ENCODE measurements around the gene OAF.
A peak's percentile ranks its signal among the peaks of the same experiment; 100 is the strongest.

Gene OAF

DNA sequence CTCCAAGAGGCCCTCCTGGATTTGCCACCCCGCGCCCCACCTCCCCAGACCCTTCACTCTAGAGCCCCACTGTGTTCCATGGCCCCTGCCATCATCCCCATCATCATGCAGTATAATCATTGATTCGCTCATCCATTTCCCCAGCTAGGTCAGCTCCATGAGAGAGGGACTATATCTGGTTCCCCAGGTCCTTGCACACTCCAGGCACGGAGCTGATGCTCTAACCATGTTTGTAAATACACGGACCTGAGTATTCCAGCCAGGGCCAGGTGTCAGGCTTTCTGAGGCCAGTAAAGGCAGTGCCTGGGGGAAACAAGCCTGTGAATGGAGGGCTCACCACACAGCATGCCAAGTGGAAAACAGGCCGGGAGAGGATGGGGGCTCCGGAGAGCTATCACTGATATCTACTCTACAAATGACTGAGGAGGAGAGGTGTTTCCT lies 27.1 kb upstream of the OAF start:
- no peak for DNase-seq (ENCODE audit: low read depth)

DNA sequence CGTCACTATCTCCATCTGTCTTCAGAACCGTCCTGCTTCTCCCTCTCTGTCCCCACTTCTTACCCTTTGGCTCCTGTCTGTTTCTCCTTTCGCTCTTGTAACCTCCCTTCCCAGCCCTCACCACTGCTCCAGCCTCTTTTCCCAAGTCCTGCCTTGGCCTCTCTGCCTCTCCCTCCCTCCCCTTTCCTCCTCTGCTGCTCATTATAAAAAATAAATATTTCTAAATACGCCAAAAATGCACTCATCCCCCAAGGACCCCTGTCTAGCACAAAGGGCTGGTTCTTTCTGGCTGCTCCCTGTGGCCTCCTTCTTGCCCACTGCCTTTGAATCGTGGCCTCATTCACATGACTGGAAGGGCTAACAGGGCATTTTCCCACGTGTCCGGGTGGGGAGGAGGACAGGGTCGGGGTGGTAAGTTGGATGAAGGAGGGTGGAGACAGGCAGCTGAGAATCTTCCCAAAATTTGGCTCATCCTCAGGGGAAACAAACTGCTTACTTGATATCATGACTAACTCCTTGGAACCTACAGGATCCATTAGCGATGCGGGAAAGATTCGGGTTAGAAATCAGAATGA lies 26.4 kb upstream of the OAF start:
- no peak for DNase-seq (ENCODE audit: low read depth)

DNA sequence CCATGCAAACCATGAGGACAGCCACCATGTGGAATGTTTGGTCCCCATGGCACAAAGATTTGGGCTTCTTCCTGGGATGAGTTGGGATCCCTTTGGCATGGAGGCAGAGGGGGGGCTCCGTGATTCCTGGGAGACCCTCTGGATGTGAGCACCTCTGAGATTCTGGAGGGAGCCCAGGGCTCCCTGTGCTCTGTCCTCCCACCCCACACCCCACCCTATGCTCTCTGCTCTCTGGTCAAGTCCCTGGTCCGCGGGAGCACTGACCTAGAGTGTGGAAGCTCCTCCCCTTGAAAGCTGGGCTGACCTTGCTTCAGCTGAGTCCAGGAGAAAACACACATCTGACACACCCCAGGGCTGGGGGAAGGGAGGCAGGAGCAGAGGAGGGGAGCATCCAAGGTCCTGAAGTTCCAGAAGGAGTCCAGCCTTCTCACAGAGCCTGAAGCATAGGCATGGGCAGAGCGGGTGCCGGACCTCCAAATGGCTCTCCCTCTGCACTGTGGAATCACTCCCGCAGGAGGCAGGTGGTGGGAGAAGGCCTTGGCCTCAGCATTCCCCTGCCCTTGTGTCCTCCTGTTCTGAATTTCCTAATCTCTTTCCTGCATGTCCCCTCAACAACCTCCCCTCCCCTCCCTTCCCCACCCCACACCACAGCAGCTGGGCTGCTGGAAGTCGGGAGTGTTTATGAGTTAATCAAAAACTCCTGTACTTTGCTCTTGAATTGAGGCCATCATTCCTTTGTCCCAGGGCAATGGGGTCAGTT lies 25.7 kb upstream of the OAF start:
- peak; percentile 42 for DNase-seq (ENCODE audit: low read depth)

DNA sequence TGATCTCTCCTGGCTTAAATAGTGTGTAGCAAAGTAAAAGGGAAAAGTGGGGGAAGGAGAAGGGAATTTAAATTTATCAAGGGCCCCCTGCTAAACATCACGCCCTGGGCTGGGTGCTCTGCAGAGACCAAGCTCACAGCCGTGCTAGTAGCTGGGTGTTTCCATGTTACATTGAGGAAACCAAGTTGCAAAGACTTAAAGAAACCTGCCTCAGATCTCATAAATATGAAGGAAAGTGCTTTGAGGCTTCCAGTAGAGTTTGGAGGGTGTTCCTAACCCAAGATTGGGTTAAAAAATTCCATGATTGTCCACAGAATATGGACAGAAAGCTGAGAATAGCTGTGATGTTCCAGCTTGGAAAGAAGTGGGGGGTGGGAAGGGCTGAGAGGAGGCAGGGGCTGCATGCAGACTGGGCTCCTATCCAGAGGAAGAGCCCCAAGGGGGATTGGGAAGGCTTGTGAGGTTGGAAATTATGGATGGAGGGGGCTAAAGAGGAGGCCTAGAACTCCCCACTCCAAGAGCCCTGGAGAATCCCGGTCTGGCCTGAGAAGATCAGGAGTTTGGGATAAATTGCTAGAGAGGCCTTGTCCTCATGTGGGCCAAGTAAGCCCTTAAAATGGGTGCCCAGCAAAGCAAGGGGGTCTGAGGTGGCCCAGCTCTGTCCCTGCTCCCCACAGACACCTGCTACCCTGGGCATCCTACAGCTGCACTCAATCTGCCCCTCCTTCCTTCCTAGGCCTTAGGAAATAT lies 25.0 kb upstream of the OAF start:
- DNase-seq (ENCODE audit: low read depth): no peak

DNA sequence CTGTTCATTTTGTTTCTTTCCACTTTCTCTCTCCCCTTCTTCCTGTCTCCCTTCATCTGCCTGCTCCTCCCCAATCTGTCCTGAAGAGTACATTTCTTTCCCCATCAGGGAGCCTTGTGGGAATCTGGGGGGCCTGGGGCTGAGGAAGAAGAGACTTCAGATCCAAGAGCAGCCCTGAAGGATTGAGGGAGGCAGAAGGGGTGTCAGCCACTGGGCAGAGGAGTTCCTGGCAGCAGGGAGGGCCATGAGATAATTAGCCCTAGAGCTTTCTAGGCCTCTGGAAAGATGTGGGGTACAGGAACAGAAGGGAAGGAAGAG lies 24.4 kb upstream of the OAF start:
- DNase-seq (ENCODE audit: low read depth): no peak

DNA sequence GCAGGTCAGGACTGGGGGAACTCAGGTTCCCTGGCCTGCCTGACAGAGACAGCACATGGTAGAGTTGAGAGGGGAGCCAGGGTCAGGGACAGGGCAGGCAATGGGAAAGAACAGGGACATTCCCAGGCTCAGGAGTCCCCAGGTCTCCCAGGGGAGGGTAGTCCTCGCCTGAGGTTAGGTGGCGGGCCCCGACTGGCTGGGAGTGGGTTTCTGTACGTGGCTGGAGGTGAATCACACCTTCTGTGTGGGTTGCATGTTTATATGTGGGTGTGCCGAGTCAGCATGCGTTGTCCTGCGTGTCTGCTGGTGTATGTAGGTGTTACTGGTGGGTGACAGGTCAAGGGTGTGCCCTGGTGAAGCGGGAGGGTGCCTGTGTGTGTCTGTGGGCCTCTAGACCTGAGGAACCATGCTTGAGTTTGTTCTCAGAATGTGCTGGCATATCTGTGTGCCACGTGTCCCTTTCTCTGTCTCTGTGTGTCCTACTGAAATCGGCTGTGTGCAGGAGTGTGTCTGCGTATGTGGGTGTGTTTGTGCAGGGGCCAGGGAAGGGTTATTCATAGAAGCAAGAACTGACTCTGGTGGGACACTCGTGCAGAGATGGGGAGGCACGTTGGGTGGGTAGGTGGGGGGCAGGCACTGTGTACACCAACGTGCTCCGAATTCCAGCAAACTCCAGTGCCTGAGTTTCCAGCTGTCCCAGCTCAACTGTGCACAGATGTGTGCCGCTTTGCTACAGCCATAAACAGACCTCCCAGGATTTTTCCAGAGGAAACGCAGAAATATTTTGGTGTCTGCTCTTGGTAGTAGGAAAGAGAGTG lies 23.8 kb upstream of the OAF start:
- no peak for DNase-seq (ENCODE audit: low read depth)

DNA sequence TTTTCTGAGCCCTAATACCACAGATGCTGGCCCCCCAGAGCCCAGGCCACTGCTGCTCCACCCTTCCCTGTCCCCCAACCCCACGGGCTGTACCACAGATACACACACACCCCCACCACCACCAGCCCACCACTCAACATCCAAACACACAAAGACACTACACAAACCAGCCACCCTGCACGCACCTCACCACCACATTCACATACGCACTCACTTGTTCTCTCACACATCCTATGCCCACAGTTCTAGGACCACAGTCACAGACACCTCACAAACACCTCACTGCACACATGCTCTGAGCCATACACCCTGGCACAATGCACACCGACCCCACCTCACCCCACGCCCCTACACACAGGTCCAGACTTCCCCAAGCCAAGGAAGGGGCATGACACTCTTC lies 22.5 kb upstream of the OAF start:
- DNase-seq (ENCODE audit: low read depth): no peak

DNA sequence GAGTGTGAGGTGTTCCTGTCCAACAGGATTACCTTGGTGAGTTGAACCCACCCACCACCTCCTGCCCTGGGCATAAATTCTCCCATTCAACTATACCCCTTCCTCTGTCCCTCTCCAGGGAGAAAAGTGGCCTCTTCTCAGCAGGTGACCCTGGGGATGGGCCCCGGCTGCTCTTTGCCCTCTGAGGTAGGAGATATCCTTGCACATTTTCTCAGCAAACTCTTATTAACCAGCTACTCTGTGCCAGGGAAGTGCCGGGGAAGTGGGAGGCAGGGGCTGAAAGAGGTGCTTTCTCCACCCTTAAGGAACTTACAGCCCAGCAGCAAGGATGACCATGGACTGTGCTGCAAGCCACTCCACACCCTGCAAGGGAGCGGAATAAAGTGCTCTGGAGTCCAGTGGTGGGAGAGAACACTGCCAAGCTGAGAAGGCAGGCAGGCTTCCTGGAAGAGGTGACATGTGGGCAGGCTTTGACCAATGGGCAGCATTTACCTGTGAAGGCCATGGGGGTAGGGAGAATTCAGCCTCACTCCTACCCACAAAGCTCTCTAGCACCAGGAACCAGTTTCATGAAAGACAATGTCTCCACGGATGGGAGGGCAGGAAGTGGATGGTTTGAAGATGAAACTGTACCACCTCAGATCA lies 21.9 kb upstream of the OAF start:
- DNase-seq (ENCODE audit: low read depth): no peak

DNA sequence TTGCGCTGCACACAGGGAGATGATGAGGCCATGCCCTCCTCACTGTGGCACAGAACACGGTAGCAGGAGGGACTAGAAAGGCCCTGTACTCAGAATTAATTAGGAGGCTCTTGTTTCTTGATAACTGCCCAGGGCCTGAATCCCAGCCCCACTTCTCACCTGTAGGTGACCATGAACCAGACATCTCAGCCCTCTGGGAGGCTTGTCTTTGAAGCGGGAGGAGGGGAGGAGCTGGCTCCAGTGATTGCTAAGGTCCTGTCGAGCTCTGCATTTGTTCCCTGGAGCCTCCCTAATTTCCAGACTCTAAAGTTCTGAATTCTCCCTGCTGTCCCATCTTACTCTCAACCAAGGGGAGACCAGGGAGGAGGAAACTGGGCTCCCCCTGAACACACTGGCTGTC lies 19.8 kb upstream of the OAF start:
- no peak for DNase-seq (ENCODE audit: low read depth)

DNA sequence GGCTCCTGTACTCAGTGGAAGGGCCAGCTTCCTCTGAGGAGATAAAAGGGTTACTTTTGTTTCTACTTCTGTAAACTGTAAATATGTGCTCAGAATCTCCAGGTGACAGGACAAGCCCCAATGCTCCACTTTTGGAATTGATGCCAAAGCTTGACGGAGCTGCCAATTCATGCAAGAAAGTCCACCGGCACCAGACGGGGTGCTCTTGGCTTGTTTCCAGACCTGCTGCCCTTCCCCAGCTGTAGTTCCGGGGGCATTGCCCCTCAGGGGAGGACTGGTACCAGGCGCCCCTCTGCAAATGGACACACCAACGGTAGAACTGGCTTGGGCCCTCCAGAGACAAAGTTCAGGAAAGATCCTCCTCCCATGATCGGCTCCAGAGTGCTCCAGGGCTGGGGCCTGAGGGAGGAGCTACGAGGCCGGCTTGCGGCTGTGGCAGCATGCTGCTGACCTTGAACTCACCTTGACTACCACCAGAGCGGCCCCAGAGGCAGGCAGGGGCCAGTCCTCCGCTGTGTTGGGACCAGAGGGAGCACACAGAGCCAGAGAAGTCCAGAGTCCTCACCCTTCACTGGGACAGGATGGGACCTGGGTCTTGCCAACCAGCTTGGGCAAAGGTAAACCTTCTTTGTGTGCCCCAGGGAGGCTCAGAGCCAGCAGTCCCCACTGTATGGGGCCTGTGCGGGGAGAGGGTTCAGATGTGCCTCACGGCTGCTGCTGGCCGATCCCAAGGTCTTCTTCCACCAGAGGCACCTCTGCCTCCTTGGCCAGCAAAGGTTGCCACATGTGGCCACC lies 17.8 kb upstream of the OAF start:
- DNase-seq (ENCODE audit: low read depth): no peak

DNA sequence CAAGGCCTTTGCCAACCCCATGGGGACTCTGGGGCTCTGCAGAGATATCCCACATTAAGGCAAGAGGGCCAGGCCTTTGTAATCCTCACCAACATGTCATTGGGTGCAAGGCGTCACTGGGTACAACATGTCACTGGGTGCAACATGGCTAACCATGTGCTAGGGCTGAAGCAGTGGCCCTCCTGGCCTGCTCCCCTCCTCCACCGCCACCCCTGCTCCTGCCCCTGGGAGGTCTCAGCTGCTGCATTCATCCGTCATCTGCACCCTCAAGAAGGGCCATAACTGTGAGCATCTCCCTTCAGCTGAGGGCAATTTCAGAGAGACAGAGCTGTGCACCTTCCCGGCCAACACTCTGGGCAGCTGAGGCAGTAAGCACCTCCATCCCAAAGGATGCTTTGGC lies 16.7 kb upstream of the OAF start:
- no peak for DNase-seq (ENCODE audit: low read depth)

DNA sequence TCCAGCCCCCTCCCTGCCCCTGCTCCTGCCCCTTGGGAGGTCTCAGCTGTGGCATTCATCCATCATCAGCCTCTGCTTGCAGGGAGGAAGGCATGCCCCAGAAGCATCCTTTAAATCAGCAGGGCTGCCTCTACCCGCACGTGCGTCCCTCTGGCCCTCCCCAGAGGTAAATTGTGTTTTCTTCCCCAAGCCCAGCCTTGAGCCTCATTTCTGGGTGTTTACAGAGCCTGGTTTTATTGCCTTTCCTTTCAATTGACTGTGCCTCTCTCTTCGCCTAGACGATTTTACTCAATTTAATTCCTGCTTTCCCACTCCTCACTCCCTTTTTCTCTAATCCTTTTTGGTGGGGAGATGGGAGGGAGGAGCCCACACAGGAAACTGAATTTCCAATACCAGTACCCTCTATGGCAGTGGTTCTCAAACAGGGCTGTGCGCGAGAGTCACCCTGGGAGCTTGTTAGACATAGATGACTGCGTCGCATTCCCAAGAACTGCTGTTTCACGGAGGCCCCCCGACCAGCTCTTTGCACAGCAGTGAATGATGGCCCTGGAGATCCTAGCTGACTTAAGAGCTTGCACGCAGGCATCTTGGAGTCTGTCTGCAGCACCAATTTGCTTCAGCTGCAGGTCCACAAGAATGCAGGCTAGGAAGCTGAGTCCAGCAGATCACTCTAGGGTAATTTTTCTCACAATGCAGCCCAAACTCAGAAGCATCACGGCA lies 15.1 kb upstream of the OAF start:
- DNase-seq (ENCODE audit: low read depth): no peak

DNA sequence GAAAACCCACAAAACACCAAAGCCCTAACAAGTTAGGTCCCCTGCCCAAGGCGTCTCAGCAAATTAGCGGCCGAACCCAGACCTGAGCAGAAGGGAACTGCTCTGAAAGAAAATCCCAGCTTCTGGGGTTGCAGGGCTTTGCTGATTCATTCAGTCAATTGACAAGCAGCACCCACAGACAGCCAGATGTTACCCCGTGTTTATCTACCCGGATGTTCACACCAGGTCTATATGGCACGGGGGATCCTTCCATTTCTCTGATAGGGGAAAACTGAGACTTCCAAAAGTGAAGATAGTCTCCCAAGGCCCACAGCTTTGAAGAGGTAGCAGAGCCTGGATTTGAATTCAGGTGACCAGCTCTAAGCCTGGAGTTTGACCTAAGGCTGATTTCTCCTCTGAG lies 14.0 kb upstream of the OAF start:
- DNase-seq (ENCODE audit: low read depth): no peak

DNA sequence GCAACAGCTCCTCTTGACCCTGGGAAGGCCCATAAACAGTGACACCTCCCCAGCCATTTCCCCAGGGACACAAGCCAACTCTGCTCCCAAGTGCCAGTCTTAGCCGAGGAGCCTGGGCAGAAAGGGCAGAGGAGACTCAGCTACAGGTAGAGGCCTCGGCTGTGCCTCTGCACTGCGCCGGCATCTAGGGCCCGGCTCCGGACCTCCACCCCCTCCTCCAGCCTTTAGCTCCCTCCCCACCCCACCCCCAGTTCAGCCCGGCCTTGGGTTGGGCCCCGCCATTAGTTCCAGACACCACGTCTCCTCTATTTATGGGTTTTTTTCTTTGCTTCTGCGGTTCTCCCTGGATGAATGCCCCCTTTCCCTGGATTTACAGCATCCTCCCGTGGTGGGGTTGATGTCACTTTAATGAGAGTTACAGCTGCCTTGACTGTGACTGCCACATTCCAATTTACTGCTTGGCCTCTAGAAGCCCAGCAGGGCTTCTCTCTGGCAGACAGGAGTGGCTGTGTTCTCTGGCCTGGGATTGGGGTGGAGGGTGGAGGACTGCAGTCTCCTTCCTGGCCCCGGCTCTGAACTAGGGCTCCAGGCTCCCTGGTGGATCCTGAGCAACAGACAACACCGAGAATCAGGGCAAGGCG lies 13.5 kb upstream of the OAF start:
- no peak for DNase-seq (ENCODE audit: low read depth)

DNA sequence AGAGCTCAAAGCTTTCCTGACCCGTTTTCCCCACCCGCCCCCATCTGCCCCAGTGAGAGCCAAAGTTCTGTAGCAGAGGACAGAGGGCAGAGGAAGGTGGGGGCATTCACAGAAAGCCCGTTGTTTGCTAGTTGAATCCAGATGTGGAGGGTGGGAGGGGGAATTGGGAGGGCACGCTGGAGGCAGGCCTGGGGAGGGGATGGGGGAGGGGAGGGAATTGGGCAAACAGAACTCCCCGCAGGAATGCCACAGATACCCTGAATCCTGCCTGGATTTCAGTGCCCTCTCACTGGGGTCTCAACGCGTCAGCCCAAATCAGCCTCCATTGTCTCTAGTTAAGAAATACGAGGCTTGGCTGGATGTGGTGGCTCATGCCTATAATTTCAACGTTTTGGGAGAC lies 12.9 kb upstream of the OAF start:
- no peak for DNase-seq (ENCODE audit: low read depth)

DNA sequence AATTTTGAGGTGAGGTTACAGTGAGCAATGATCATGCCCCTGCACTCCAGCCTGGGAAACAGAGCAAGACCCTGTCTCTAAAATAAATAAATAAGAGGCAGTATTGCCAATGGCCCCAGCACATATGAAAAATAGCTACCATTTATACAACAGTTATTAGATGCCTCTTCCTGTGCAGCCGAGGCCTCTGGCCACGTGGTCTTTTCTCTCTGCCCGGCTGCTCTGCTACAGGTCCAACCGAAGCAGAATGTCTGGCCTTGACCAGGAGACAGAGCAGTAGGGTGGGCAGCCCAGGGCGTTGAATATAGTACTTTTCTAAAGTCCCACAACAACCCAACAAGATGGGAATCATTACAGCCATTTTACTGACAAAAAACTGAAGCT lies 12.4 kb upstream of the OAF start:
- DNase-seq (ENCODE audit: low read depth): no peak

DNA sequence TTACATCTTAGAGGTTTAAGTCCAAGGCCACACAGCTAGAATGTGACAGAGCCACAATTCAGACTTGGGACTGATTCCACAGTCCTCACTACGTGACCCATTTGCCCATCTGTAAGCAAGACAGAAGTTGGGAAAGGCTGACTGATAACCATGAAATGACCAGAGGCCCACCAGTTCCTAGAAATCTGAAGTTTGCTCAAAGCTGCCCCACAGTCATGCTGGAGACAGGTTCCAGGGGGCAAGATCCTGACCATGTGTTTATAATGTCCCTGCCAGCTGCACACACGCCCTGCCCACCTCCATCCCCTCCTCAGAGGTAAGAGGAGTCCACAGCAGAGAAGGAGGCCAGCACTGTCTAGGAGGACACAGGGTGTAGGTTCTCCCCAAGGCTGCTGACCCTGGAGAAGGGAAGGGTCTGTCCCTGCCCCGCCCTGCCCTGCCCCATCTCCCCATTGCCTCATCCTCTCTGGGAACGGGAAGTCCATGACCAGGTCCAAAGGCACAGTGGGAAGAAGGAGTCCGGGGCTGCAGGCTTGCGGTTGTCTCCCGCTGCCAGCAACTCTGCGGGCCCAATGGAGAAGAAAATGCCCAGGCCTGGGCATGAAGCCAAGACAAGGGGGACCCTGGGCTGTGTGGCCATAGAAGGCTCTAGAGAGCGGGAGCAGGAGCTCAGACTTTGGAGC lies 11.9 kb upstream of the OAF start:
- no peak for DNase-seq (ENCODE audit: low read depth)

DNA sequence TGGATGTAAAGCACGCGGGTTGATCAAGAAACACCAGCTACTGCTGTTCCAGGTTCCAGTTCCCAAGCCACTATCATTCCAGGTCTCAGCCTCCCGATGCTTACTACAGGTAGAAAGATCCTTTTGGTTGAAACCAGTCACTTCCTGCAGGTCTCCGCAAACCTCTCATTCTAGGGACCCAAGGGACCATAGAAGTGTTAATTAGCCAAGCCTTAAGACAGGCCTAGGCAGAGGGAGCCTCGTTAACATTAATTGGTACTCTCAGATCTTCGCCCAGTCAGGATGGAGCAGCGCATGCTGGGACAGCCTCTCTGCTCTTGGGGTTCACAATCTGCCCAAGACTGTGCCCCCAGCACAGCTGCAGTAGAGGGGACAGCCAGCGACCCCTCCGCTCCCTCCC lies 11.2 kb upstream of the OAF start:
- DNase-seq (ENCODE audit: low read depth): no peak

DNA sequence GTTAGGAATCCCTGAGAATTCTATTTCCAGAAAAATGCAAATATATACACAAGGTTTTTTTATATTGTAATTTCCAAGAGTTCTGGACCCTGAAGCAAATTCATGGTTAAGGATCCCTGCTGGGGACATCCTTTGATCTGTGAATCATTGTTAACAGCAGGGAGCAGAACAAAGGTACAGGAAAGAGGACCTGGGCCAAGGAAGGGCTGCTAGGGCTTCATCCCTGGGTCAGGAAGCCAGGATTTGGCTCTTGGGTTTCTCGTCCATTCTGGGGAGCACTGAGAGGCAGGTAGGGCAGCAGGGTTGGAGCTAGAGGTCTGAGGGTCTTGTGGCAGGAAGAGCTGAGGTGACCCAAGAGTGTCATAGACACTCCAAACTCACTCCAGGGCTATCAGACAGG lies 10.2 kb upstream of the OAF start:
- DNase-seq (ENCODE audit: low read depth): no peak

DNA sequence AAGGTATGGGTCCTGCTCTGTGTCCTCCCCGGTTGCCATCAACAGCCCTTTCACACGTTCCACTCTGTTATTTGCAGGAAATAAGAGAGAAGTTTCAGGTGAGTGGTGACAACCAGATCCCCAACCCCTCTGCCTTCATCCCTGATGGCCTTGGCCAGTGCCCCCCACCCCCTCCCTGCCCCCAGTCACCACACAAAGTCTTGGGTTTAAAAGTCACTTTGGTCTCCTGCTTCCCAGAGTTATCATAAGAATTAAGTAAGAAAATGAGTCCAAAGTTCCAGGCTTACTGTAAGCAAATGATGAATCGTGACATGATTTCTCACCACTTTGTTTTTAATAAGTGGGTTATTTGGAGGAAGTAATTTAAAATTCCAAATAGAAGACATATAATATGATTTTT lies 9.2 kb upstream of the OAF start:
- no peak for DNase-seq (ENCODE audit: low read depth)
